ENCODE measurements around the gene ARHGEF18. TPM values are rescaled to one million over a fixed set of nuclear protein-coding genes. Genes with fewer than 3 reads are reported as not detected.

ARHGEF18 gene
- total and polyA plus RNA-seq, 2 of the 13 experiments (the other 11 are each of a cell fraction or from before 2014, with no cell fraction given) = 4.2 to 17.5 TPM

- TF ChIP-seq ZNF24 (IDR thresholded peaks at IDR 0.05) = no peak
- TF ChIP-seq, protein P1, sequence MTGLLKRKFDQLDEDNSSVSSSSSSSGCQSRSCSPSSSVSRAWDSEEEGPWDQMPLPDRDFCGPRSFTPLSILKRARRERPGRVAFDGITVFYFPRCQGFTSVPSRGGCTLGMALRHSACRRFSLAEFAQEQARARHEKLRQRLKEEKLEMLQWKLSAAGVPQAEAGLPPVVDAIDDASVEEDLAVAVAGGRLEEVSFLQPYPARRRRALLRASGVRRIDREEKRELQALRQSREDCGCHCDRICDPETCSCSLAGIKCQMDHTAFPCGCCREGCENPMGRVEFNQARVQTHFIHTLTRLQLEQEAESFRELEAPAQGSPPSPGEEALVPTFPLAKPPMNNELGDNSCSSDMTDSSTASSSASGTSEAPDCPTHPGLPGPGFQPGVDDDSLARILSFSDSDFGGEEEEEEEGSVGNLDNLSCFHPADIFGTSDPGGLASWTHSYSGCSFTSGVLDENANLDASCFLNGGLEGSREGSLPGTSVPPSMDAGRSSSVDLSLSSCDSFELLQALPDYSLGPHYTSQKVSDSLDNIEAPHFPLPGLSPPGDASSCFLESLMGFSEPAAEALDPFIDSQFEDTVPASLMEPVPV (CRISPR knock-in tag; IDR thresholded peaks at IDR 0.05) = no peak
- no peak for TF ChIP-seq GATA4 (IDR thresholded peaks at IDR 0.05; ENCODE audit: borderline replicate concordance, low read depth)
- TF ChIP-seq, protein P2, sequence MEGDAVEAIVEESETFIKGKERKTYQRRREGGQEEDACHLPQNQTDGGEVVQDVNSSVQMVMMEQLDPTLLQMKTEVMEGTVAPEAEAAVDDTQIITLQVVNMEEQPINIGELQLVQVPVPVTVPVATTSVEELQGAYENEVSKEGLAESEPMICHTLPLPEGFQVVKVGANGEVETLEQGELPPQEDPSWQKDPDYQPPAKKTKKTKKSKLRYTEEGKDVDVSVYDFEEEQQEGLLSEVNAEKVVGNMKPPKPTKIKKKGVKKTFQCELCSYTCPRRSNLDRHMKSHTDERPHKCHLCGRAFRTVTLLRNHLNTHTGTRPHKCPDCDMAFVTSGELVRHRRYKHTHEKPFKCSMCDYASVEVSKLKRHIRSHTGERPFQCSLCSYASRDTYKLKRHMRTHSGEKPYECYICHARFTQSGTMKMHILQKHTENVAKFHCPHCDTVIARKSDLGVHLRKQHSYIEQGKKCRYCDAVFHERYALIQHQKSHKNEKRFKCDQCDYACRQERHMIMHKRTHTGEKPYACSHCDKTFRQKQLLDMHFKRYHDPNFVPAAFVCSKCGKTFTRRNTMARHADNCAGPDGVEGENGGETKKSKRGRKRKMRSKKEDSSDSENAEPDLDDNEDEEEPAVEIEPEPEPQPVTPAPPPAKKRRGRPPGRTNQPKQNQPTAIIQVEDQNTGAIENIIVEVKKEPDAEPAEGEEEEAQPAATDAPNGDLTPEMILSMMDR (CRISPR knock-in tag; IDR thresholded peaks at IDR 0.05) = peak; percentile 52
- TF ChIP-seq TBX3 (IDR thresholded peaks at IDR 0.05; ENCODE audit: borderline replicate concordance) = no peak
- peak; percentile 42; the same call in 1 of the 2 replicates for TF ChIP-seq STAG1 (CRISPR knock-in tag; IDR thresholded peaks at IDR 0.05)
- TF ChIP-seq ZNF891 (CRISPR knock-in tag; IDR thresholded peaks at IDR 0.05) = no peak
- TF ChIP-seq, protein P3, sequence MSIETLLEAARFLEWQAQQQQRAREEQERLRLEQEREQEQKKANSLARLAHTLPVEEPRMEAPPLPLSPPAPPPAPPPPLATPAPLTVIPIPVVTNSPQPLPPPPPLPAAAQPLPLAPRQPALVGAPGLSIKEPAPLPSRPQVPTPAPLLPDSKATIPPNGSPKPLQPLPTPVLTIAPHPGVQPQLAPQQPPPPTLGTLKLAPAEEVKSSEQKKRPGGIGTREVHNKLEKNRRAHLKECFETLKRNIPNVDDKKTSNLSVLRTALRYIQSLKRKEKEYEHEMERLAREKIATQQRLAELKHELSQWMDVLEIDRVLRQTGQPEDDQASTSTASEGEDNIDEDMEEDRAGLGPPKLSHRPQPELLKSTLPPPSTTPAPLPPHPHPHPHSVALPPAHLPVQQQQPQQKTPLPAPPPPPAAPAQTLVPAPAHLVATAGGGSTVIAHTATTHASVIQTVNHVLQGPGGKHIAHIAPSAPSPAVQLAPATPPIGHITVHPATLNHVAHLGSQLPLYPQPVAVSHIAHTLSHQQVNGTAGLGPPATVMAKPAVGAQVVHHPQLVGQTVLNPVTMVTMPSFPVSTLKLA (IDR thresholded peaks at IDR 0.05) = no peak
- TF ChIP-seq ZSCAN21 (CRISPR knock-in tag; IDR thresholded peaks at IDR 0.05; ENCODE audit: borderline replicate concordance) = no peak
- TF ChIP-seq, protein P4, sequence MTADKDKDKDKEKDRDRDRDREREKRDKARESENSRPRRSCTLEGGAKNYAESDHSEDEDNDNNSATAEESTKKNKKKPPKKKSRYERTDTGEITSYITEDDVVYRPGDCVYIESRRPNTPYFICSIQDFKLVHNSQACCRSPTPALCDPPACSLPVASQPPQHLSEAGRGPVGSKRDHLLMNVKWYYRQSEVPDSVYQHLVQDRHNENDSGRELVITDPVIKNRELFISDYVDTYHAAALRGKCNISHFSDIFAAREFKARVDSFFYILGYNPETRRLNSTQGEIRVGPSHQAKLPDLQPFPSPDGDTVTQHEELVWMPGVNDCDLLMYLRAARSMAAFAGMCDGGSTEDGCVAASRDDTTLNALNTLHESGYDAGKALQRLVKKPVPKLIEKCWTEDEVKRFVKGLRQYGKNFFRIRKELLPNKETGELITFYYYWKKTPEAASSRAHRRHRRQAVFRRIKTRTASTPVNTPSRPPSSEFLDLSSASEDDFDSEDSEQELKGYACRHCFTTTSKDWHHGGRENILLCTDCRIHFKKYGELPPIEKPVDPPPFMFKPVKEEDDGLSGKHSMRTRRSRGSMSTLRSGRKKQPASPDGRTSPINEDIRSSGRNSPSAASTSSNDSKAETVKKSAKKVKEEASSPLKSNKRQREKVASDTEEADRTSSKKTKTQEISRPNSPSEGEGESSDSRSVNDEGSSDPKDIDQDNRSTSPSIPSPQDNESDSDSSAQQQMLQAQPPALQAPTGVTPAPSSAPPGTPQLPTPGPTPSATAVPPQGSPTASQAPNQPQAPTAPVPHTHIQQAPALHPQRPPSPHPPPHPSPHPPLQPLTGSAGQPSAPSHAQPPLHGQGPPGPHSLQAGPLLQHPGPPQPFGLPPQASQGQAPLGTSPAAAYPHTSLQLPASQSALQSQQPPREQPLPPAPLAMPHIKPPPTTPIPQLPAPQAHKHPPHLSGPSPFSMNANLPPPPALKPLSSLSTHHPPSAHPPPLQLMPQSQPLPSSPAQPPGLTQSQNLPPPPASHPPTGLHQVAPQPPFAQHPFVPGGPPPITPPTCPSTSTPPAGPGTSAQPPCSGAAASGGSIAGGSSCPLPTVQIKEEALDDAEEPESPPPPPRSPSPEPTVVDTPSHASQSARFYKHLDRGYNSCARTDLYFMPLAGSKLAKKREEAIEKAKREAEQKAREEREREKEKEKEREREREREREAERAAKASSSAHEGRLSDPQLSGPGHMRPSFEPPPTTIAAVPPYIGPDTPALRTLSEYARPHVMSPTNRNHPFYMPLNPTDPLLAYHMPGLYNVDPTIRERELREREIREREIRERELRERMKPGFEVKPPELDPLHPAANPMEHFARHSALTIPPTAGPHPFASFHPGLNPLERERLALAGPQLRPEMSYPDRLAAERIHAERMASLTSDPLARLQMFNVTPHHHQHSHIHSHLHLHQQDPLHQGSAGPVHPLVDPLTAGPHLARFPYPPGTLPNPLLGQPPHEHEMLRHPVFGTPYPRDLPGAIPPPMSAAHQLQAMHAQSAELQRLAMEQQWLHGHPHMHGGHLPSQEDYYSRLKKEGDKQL (CRISPR knock-in tag; IDR thresholded peaks at IDR 0.05; ENCODE audit: low read depth) = no peak
- TF ChIP-seq GTF3A (CRISPR knock-in tag; conservative IDR thresholded peaks at IDR 0.05) = no peak
- no peak for TF ChIP-seq CENPX (CRISPR knock-in tag; IDR thresholded peaks at IDR 0.05)
- no peak for TF ChIP-seq BCLAF1 (IDR thresholded peaks at IDR 0.05)
- peak; percentile 56 for TF ChIP-seq TEAD3 (CRISPR knock-in tag; optimal IDR thresholded peaks at IDR 0.05; ENCODE audit: borderline replicate concordance)
- TF ChIP-seq ZNF629 (CRISPR knock-in tag; conservative IDR thresholded peaks at IDR 0.05) = peak; percentile 89
- no peak for TF ChIP-seq ZNF737 (CRISPR knock-in tag; IDR thresholded peaks at IDR 0.05; ENCODE audit: borderline replicate concordance)
These were observed 18.1 kb downstream of the ARHGEF18 start (continued) for GRCh38 chr19:7366701-7367420.

All from HepG2 (cell line).